H1 (cell line): ENCODE data around the gene TSFM. TPM values are rescaled to one million over a fixed set of nuclear protein-coding genes. Genes with fewer than 3 reads are reported as not detected.

Source experiments
- EZH2 ChIP-seq: fragments of 200-600 bp; sonication (generic); IDR thresholded peaks from 2 replicates; pipeline ENCODE4 v1.7.1; 2012; ENCODE audit warnings: low read depth, mild to moderate bottlenecking, moderate library complexity, low read length, inconsistent platforms; ENCODE audit not compliant: severe bottlenecking
- FOSL1 ChIP-seq: IDR thresholded peaks from 2 replicates; pipeline ENCODE4 v1.6.1; 2011; ENCODE audit warnings: mild to moderate bottlenecking, low read depth, low read length, moderate library complexity; ENCODE audit not compliant: insufficient read depth
- RBBP5 ChIP-seq: IDR thresholded peaks from 2 replicates; pipeline ENCODE4 v1.7.1; 2012; ENCODE audit warnings: low read depth, mild to moderate bottlenecking, inconsistent platforms, low read length, moderate library complexity, borderline replicate concordance
- polyA plus RNA-seq, 7 experiments: library from polyadenylated mRNA; depleted of rRNA in 3 of 7; stranded (reverse) in 5 of 7; unstranded in 2 of 7; fragments of >200 nt in 5 of 7; fragments of 200-250 nt in 2 of 7; gene quantifications; 1 replicate in 5 of 7; 2 replicates in 1 of 7; 4 replicates in 1 of 7; pipeline versions ENCODE4 v1.2.1 to v1.2.3, GENCODE V29; 2011 to 2013; ENCODE audit warnings: missing spikeins in 2 of 7, mixed read lengths in 2 of 7
- total RNA-seq: library from RNA; stranded (reverse); fragmentation: NEBNext Ultra II Directional; extraction: Animal tissue kit (Norgen Biotek cat#: 25700); gene quantifications from 2 replicates; pipeline ENCODE4 v1.2.1, GENCODE V29; 2021

Gene TSFM
- total and polyA plus RNA-seq, 2 of the 8 experiments (the other 6 are each of a cell fraction or from before 2014, with no cell fraction given) = 17.4 to 49.8 TPM

- TF ChIP-seq FOSL1 = no peak
- no peak for TF ChIP-seq EZH2
- TF ChIP-seq RBBP5 = no peak
Observed at GRCh38 chr12:57782243-57782607, 362 bp upstream of the TSFM start (continued).
